GF-D8 (cell line): ENCODE results near the gene PHLPP1.
A peak's percentile ranks its signal among the peaks of the same experiment; 100 is the strongest.

ENCODE experiments used
- DNase-seq: peaks from one replicate; lab custom pipeline; 2025; lab: John Stamatoyannopoulos, UW

The PHLPP1 gene

DNA sequence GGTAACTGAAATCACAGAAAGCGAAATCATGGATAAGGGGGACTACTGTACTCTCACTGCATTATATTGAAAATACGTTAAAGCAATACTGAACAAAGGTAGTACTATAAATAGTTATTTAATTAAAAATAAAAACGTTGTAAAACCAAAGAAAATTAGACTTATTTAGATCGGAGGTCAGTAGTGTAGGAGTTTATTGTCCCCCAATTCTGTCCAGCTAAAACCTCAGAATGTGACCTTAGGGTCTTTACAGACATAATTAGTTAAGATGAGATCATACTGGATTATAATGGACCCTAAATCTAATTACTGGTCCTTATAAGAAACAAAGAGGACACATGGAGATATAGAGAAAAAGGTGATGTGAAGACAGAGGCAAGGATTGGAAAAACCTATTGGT, 95.3 kb downstream of the PHLPP1 start:
- DNase-seq = no peak

DNA sequence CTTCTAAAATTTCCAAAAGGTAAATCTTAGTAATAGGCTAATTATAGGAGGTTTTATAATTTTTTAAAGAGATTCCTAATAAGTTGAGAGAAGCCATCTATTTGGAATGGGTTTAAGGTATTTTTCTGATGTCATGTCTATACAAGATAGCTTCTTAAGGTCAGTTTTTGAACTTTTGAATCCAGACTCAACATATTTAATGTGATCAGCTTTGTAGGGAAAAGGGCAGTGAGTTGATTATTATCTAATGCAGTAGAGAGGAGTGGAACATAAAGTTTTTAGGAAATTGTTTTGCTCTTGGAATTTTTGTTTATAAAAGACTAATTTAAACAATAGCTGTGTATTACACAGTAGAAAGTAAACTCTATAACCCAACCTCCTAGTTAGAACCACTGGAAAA, 96.3 kb downstream of the PHLPP1 start:
- DNase-seq = no peak

DNA sequence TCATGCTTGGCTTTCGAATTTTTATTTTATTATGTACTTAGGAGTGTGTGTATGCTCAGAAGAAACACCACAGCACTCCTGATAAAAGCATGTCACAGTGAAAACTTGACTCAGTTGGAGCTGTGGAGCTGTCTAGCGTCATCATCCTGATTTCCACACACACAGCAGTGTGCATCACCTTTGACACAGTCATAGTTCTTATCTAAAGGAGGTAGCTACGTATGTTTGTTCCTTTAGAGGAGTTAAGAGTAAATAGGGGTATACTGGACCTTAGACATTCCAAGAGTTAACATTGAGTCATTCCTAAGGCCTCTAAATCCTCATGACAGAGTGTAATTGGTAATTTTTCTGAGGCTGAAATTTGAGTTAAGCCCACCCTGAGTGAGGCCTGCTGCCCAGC, 96.9 kb downstream of the PHLPP1 start:
- no peak for DNase-seq

DNA sequence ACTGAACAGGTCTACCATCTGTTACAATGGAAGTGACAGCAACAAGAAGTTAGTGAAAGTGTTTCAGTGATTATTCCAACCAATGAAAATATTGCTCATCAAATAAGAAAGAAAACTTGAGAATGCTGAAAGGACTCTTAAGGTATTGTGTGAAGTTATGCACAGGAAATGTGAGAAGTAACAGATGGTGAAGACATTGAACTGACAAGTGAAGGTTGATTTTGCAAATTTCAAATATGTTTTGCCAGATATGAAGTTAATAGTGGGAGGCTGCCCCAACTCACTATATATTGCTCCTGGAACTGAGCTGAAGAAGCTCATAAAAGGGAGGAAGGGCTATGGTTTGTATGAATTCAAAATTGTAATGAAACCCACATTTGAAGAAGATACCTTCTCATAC, 97.5 kb downstream of the PHLPP1 start:
- no peak for DNase-seq

DNA sequence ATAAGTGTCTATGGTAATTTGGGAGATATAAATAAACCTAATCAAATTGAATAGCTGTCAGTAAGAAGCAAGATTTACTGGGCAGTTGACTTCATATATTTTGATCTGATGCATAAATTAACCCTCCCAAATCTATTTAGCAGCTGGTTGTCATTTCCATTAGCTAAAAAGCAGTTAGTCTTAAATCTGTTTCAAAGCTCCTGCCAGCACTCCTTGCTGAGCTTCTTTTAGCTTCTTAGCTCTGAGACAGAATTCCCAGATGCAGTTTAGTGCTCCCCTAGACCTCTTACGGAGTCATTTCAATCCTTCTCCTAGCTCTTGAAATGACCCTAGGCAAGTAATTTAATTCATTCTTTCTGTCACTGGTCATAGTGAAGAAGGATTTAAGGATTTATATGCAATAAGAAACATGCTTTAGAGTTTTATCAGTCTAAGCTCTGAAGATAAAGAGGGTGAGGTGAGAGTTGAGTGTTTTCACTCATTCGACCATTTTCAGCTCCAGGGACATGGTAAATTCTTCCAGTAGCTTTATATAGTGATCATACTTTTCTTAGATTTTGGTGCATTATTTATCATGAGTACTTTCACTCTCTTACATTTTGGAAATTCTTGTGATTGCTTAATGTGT, 98.9 kb downstream of the PHLPP1 start:
- no peak for DNase-seq

DNA sequence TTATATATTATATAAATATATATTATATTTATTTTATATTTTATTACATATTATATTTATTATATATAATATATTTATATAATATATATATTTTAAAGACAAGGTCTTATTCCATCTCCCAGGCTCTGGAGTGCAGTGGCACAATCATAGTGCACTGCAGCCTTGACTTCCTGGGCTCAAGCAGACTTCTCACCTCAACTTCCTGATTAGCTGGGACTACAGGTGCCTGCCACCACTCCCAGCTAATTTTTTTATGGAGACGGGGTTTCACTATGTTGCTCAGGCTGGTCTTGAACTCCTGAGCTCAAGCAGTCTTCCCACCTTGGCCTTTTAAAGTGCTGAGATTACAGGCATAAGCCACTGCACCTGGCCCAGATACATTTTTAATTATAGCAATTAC, 110.0 kb downstream of the PHLPP1 start:
- no peak for DNase-seq

DNA sequence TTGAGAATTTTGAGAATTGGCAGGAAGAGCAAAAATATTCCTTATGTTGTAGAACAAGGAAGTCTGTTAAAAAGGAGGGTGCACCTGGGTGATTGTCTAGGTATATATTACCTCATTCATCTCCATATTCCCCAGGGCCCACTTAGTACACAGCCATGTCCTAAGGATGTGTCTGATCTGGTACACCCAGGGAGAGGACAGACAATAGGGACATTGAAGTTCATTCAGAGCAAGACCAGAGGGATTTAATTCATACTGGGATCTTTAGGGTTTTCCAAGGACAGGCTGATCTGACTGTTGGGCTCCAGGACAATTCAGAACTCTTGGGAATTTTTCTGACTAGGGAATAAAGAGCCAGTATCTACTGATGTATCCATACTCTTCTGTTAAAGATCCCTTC, 112.1 kb downstream of the PHLPP1 start:
- no peak for DNase-seq

DNA sequence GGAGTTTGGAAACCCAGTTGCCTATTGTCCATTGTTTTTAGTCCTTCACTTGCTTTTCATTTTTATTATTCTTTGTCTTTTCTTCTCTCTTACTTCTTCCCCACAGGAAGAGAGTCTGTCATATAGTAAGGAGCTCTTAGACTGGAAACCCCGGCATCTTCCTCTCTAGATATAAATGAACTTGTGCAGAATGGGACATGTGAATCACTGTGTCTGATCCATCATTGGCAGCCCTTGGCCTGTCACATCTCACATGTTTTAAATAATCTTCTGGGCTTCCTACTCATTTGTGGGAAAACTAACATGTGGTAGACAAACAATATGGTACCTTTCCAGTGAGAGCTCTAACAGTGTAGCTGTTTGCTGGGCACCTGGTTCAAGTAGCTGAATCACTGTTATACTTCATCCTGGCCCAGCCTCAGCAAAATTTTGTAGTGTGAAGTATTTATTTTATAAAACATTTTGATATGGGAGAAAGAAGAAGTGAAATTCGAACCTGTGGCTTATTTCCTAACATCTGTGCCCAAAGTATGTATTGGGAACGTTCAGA, 112.8 kb downstream of the PHLPP1 start:
- no peak for DNase-seq

DNA sequence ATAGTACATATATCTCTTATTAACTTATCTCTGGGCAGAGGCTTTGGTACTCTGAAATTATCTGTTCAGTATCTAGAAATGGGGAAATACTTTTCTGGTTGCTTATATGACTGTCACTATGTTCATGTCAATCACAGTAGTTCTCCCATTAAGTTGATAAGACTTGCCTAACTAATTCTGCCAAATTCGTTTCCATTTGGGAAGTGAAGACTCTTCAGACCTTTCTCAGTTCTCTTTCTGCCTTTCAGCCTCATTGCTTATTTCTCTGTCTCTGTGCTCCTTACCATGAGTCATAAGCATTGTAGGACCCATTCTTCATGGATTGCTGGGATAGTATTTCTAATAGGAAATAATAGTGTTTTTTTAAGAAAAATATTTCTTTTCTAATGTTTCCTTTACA, 113.5 kb downstream of the PHLPP1 start:
- DNase-seq = no peak

DNA sequence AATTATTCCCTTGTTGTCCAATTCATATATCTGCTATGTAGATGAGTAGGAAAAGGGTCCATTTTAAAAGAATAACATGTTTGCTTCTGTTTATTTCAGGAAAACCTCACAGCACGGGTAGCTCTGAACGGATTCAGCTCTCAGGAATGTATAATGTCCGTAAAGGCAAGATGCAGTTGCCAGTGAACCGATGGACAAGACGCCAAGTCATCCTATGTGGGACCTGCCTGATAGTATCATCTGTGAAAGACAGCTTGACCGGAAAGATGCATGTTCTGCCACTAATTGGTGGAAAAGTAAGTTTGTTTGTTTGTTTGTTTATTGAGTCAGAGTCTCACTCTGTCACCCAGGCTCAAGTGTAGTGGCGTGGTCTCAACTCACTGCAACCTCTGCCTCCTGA, 114.6 kb downstream of the PHLPP1 start:
- no peak for DNase-seq

DNA sequence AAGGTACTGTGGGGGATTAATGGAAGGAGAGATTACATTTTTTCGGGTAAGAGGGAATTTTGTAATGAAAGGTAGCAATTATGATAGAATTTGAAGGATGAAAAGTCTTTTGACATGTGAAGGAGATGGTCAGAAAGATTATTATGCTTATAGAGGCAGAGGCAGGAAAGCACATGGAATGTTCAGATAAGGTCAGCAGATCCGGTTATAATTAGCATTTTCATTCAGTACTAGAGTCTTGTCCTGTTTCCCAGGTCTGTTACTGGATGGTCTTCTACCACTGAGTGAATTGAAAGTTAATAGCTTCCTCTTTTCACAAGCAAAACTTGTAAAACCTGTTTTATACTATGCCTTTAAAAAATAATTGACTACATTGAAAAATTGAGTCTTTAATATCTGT, 116.9 kb downstream of the PHLPP1 start:
- DNase-seq = peak; percentile 12

DNA sequence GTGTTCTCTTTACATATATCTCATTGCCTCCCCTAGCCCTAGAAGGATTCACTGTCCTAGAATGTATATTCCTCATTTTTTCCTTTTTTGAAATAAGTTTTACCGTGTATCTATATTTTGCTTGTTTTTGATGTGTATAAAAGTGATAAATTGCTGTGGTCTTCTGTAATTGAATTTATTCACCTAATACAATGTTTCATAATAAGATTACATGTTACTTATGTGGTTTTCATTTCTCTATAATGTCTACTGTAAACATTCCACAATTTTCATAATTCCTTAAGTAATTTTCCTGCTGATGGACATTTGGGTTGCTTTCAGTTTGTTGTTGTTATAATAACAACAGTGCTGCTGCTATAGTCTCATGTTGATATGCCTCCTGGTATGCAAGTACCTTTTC, 118.2 kb downstream of the PHLPP1 start:
- no peak for DNase-seq

DNA sequence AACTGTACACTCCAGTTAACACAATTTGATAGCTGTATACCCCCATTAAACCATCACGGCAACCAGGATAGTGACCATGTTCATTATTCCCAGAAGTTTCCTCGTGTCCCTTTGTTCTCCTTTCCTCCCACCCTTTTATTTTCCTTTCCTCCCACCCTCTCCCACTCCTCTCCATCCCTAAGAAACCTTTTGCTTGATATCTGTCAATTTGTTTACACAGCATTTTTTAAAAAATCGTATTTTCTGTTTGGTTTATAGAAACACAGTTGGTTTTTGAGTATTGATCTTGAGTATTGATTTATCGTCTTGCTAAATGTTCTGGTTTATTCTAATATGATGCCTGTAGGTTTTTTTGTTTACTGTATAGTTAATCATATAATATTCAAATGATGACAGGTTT, 119.4 kb downstream of the PHLPP1 start:
- DNase-seq = no peak

DNA sequence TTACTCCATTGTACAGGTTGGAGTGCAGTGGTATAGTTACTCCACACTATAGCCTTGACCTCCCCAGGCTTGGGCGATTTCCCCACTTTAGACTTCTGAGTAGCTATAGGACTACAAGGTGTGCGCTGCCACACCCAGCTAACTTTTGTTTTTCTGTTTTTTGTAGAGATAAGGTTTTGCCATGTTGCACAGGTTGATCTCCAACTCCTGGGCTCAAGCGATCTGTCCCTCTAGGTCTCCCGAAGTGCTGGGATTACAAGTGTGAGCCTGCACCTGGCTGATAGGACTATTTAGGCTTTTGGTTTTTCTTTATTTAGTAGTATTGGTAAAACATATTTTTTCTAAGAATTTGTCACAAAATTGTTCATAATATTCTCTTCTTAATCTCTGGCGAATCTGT, 121.7 kb downstream of the PHLPP1 start:
- no peak for DNase-seq

DNA sequence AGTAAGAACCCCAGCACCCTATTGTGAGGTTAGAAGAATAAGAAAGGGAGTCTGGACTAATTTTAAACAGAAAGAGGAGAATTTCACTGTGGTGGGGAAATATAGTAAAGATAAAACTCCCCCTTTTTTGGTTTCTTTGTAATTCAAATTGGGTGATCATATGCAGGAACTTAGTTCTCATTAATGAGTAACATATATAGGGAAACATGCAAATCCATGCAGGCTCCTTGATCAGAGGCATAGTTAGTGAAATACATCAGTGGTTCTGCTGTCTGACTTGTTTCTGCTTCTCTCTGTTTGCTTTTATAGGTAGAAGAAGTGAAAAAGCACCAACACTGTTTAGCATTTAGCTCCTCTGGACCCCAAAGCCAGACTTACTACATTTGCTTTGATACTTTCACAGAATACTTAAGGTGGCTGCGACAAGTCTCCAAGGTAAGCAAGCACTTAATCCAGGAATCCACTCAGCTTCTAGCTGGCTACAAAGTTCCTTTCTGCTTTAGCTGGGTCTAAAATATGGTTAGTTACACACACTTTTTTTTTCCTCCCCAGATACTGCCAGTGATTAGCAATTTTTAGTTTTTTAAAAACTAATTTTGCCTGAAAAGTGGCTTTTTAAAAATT, 123.2 kb downstream of the PHLPP1 start:
- no peak for DNase-seq

DNA sequence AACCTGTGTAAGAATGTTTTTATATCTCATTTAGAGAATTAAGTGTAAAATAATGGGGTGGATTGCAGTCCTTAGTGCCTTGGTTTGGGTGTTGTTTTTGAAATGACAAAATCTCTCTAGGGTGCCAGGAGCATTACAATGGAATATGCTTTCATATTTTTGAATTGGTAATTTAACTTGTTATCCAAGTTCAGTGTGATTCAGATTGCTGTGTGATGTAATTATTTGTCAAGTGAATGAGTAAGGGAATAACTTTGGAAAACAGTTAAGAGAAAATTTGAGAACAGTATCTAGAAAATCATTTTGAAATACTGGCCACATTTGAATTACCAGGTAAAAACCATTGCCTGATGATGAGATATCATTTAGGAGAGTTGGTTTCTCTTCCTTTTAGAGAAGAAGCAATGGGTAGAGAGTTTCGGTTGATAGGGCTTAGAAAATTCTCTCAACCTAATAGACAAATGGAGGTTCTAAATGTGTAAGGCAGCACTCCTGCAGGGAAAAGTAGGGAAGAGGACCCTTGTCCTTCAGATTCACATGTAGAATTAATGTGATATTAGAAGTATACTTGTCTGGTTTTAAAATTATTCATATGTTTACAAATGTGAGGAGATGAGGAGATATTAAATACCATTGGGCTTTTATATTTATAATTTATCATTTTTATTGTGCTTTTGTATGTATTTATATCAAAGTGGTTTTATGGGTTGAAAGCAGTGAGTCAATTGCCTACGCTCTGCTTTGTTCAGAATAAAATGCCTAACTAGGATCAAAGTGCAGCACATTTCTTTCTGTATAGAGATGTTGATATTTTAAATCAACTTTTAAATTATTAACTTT, 124.8 kb downstream of the PHLPP1 start:
- no peak for DNase-seq

DNA sequence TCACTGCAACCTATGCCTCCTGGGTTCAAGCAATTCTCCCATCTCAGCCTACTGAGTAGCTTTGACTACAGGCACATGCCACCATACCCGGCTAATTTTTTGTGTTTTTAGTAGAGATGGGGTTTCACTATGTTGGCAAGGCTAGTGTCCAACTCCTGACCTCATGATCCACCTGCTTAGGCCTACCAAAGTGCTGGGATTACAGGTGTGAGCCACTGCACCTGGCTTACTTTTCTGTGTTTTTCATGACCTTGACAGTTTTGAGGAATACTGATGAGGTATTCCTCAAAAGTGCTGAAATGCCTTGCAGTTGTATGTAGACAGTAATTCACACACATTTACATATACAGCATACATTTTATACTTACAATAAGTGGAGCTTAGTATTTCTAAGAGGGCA, 126.1 kb downstream of the PHLPP1 start:
- DNase-seq = no peak

DNA sequence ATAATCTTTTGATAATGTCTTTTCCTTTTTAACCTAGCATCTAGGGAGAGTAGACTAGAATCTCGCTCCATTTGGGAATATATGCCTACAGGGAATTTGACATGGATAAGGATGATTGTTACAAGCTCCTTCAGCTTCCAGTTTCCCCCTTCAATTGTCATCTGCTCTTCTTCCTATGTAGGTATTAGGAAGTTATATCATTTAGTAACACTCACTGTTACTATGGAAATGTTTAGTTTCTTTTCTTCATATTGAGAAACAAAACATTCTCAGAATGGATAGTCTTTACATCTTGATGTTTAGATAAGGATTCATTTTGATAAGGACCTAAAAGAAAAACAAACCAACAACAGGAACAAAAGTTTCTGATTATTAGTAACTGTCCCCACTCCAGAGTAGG, 127.6 kb downstream of the PHLPP1 start:
- DNase-seq = no peak

DNA sequence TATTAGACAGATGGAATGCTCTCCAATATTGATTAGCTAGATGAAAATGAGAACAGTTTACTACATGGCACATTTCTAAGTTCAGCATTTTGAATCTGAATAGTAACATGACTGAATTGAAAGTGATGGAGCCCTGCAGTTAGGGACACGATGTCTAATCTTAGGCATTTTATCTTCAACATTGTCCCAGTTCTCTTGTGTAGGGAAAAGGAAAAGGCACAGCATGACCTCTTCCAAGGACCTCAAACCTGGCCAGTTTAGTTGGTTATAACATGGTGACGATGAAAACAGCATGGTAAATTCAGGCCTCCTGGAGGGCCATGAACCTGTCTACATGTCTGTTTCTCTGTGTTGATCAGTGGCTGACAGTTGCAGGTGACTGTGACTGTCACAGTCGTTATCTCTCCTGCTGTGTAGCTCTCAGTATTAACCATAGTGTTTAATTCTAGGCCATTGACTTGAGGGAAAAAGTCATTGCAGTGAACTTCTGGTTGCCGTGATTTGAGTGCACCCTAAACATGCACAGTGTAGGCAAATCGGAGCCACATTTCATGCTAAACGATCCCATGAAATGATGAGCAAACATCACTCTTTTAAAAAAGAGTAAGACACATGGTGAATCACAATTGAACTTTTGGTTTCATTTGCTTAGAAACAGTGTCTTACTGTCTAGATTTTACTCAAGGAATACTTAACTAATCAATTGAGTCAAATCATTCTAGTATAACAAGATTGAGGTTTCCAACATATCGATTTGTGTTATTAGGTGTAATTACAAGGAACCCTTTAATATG, 129.7 kb downstream of the PHLPP1 start:
- no peak for DNase-seq

DNA sequence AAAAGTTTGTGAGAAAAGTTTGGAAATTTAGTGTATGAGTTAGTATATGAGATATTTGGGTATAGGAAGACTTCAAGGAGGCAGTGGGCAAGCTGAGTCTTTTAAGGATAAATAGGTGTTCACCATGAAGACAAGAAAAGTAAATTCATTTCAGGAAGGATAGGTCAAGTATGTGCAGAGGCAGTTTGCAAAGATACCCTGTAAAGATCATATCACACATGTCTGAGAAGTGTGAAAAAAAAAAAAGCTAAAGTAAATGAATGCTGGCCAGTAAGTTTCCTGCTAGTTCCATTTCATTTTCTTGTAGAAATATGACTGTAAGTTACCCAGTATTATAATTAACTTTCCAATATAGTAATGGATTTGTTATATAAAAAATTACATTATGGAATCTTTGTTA, 131.0 kb downstream of the PHLPP1 start:
- DNase-seq = no peak

DNA sequence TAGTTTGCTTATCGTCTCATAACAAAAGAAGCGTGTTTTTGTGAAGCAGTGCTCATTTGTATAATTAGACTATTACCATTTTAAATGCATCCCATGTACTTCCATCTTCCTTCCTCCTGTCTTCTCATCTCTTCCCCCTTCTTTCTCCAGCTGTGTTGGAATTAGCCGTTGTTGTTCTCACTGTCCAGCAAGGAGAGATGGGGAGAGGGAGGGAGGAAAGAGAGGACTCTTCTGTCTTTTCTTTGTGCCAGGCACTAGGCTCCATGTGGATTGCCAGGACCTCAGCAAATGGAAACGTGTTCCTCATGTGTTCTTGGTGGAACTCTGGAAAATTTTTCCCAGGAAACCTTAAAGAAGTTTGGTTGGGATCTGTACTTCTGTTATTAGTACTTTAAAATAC, 131.7 kb downstream of the PHLPP1 start:
- no peak for DNase-seq

DNA sequence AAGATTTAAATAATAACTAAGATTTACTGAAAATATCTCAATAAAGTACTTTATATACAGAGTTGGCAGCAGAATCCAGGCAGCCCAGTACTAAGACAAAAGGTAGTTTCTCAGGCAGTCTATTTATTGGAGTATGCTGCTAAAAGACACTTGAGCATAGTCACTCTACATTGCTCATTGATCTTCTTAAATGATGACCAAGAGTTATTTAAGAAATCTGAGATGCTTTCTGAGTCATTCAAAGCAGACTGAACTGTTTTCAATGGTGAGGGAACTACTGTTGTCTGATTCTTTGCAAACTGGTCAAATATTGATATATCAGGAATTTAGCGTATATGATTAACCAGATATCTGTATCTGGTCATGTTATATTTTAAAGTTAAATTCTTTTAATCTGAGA, 133.6 kb downstream of the PHLPP1 start:
- DNase-seq = no peak
